ENCODE results near the gene OR1M1.

DNA sequence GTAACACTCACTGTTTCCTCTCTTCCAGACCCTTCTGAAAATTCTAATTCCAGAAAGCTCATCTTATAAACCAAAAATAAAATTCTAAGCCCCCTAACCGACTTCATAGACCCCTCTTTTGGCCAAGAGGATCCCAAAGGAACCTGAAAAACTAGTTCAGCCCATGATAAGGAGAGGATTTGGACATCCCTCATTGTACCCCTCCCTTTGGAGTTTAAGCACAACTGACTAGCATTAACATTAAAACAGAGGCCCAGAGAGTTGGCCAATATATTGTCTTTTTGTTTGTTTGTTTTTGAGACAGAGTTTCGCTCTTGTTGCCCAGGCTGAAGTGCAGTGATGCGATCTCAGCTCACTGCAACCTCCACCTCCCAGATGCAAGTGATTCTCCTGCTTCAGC lies 42.4 kb upstream of the OR1M1 start:
- TF ChIP-seq, protein P1, sequence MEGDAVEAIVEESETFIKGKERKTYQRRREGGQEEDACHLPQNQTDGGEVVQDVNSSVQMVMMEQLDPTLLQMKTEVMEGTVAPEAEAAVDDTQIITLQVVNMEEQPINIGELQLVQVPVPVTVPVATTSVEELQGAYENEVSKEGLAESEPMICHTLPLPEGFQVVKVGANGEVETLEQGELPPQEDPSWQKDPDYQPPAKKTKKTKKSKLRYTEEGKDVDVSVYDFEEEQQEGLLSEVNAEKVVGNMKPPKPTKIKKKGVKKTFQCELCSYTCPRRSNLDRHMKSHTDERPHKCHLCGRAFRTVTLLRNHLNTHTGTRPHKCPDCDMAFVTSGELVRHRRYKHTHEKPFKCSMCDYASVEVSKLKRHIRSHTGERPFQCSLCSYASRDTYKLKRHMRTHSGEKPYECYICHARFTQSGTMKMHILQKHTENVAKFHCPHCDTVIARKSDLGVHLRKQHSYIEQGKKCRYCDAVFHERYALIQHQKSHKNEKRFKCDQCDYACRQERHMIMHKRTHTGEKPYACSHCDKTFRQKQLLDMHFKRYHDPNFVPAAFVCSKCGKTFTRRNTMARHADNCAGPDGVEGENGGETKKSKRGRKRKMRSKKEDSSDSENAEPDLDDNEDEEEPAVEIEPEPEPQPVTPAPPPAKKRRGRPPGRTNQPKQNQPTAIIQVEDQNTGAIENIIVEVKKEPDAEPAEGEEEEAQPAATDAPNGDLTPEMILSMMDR (IDR thresholded peaks at IDR 0.05), result no peak
- no peak for TF ChIP-seq POLR2A (IDR thresholded peaks at IDR 0.05)

All from heart left ventricle (tissue), 13 donors.